AG04450 (cell line): ENCODE measurements around the gene SGPL1. TPM values are rescaled to one million over a fixed set of nuclear protein-coding genes. Genes with fewer than 3 reads are reported as not detected.

Source experiments
- CTCF ChIA-PET: fragments of 300-600, 350-600 bp; formaldehyde crosslinking; extraction: SDS; loops from one replicate; lab custom pipeline; 2022; ENCODE audit warnings: antibody characterized with exemption, inconsistent platforms; lab: Charles Lee
- POLR2A ChIA-PET: fragments of 350-600 bp; formaldehyde crosslinking; extraction: SDS; loops from one replicate; lab custom pipeline; 2021; ENCODE audit warnings: antibody characterized with exemption, inconsistent platforms; lab: Yijun Ruan, JAX
- DNase-seq: peaks from one replicate; pipeline ENCODE4 v3.0.0-alpha.2; 2011; ENCODE audit warnings: low read depth, low spot score
- H3K27ac ChIP-seq: one replicate; pipeline ENCODE4 v1.5.1; 2012; ENCODE audit warnings: low read depth, low read length, control low read depth
- H3K27me3 ChIP-seq: one replicate; pipeline ENCODE4 v1.6.0; 2012; ENCODE audit warnings: low read length; ENCODE audit not compliant: control insufficient read depth, insufficient read depth
- H3K4me3 ChIP-seq: 2 replicates; pipeline ENCODE4 v1.5.1; 2011; ENCODE audit warnings: mild to moderate bottlenecking, low read depth, low read length, control low read depth
- H3K9me3 ChIP-seq: 2 replicates; pipeline ENCODE4 v1.5.1; 2012; ENCODE audit warnings: low read length; ENCODE audit not compliant: control insufficient read depth, insufficient read depth
- CTCF ChIP-seq: IDR thresholded peaks from 2 replicates; pipeline ENCODE4 v1.5.1; 2011; ENCODE audit warnings: low read depth, low read length, control low read depth, inconsistent platforms
- polyA plus RNA-seq: library from polyadenylated mRNA; depleted of rRNA; stranded (reverse); fragments of >200 nt; gene quantifications from 2 replicates; pipeline ENCODE4 v1.2.3, GENCODE V29; 2011

Gene SGPL1
- polyA plus RNA-seq, 1 experiment: 30.8 TPM

- TF ChIP-seq CTCF: no peak
- H3K27ac ChIP-seq: no peak overlapping the region
- H3K4me3 ChIP-seq: no peak overlapping the region
- H3K9me3 ChIP-seq: no peaks in the 10 kb centered on the region; the same call in 1 of the 2 replicates
- CTCF ChIA-PET: interaction anchor here (1.3 kb wide), 1 partner anchor 314 kb away, joined by 6 read pairs; no protein-coding TSS in a partner anchor
- no peaks in the 10 kb centered on the region for H3K27me3 ChIP-seq
- POLR2A ChIA-PET: no interaction called here
- no peak for DNase-seq
These were observed 47.9 kb downstream of the SGPL1 start for GRCh38 chr10:70863470-70864160.

GRCh38 chr10:70864935-70865334 lies 49.2 kb downstream of the SGPL1 start:
- DNase-seq: no peak
- ChIA-PET CTCF (interaction anchor here (1.3 kb wide), 1 partner anchor 315 kb away, joined by 6 read pairs; no protein-coding TSS in a partner anchor), POLR2A (no interaction called here)
- no peaks in the 10 kb centered on the region for H3K27me3 ChIP-seq
- no peak overlapping the region for H3K4me3 ChIP-seq
- no peaks in the 10 kb centered on the region; the same call in 1 of the 2 replicates for H3K9me3 ChIP-seq
- no peak for TF ChIP-seq CTCF
- H3K27ac ChIP-seq: no peak overlapping the region

GRCh38 chr10:70866424-70866823 lies 50.7 kb downstream of the SGPL1 start:
- no peak for DNase-seq
- no peak for TF ChIP-seq CTCF
- H3K27ac ChIP-seq: no peak overlapping the region
- no peaks in the 10 kb centered on the region for H3K27me3 ChIP-seq
- H3K4me3 ChIP-seq: no peak overlapping the region
- H3K9me3 ChIP-seq: no peaks in the 10 kb centered on the region; the same call in 1 of the 2 replicates
- CTCF ChIA-PET: no interaction called here
- POLR2A ChIA-PET: no interaction called here

- no peak for DNase-seq
- TF ChIP-seq CTCF: no peak
- H3K4me3 ChIP-seq: no peak overlapping the region
- POLR2A ChIA-PET: no interaction called here
- H3K27me3 ChIP-seq: no peaks in the 10 kb centered on the region
- H3K9me3 ChIP-seq: no peaks in the 10 kb centered on the region
- CTCF ChIA-PET: interaction anchor here (0.6 to 2.1 kb wide), 4 partner anchors 8 to 398 kb away, joined by 3 to 11 read pairs (median 5); no protein-coding TSS in a partner anchor
- H3K27ac ChIP-seq: no peak overlapping the region
These were observed 56.5 kb downstream of the SGPL1 start for GRCh38 chr10:70872291-70872690.

- ChIA-PET POLR2A (no interaction called here), CTCF (interaction anchor here (1.7 kb wide), 1 partner anchor 29 kb away, joined by 3 read pairs; no protein-coding TSS in a partner anchor)
- H3K4me3 ChIP-seq: no peak overlapping the region
- TF ChIP-seq CTCF: no peak
- no peaks in the 10 kb centered on the region for H3K9me3 ChIP-seq
- no peak for DNase-seq
- H3K27me3 ChIP-seq: no peaks in the 10 kb centered on the region
- H3K27ac ChIP-seq: no peak overlapping the region
These were observed 58.3 kb downstream of the SGPL1 start for GRCh38 chr10:70874061-70874460.
